Measurements from ENCODE around the gene DDIAS.

The DDIAS gene

GRCh38 chr11:82974851-82975250 is 73.3 kb downstream of the DDIAS start:
- no peak for DNase-seq

DNA sequence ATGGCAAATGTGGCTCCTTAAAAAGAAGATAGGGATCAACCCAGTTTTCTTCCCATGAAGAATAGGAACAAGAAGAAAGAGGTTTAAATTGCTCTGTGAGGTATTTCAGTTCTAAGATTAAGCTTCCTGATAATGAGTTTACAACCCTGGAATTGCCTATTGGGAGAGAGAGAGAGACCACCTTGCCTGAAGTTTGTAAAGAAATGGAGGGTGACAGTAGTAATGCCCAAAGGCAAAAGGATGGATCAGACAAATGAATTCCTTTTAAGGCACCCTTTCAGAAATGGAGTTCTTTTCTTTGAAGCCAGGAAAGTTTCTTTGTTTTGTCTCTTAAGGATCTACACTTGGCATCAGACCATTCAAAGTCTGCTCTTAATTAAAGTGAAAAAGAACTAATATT is 74.3 kb downstream of the DDIAS start:
- DNase-seq: no peak

DNA sequence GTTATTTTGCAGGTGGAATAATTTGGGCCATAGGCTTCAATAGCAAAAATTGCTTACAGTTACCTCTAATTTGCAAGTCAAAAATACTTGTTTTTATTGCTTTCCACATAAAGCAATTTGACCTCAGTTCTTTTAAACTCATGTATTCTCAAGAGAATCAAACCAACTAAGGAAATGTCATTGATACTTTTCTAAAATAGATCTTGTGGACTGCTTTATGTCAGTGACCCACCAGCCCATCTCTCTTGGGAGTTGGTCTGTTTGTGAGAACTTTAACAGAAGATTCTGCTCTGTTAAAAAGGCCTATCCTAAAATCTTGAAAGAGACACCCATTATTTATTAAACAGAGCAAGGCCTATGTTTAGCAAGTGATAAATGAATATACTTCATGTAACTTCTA is 75.2 kb downstream of the DDIAS start:
- DNase-seq: no peak

DNA sequence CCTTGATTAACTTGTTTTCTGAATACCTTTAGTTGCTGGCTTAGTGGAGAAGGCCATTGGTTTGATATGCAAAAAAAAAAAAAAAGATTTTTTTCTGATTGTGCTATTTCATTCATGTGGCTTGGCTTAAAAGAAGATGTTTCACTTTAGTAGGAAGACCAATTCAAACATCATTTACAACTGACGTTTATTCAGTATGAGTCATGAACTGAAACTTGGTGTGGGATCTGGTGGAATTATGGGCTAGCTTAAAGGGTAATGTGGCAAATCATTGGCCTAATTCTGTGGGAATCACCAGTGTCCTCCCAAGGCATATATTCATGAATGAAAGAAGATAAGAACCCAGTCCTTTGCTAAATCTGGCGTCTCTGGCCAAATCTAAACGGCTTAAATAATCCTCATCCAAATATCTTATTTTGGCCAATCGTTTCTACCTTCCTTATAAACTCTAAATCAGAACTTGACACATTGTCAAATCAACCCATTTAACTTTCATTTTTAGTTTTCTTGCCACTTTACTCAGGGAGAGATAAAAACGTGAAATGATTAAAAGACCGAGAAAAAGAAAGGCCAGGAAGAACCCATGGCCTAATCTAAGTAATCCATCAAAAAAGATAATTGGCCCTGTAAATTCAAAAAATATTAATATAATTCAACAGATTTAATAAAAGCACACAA is 77.0 kb downstream of the DDIAS start:
- DNase-seq: no peak

DNA sequence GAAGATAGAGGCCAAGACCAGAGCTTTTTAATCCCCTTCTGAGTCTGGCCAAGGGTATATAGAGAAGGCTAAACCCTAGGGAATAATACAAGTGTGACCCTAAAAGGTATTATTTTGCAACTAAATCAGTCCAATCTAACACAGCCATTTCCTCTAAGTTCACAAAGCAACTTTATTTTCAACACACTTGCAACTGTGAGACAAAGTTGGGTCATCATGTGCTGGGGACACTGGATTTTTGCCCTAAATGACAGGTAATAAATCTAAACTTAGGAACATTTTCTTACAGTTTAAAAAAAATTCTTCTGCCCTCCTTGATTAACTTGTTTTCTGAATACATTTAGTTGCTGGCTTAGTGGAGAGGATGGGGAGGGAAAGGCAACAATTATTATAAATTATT is 78.3 kb downstream of the DDIAS start:
- no peak for DNase-seq

DNA sequence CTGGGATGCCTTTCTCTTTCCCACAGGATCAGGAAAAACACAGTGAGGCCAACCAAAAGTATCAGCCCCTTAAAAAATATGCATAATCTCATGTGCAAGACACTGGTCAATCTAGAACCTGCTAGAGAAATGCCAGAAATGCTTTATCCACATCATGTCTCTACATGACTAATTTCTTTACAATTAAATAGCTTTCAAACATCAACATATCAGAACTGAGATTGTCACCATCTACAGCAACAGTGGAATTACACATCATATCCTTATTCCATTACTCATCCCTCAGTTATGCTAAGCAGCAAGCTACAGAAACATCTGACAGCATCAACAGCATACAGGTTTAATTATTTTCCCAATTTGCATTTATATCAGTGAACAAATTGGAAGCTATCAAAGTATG is 78.8 kb downstream of the DDIAS start:
- DNase-seq: no peak

GRCh38 chr11:82980947-82981346 is 79.4 kb downstream of the DDIAS start:
- DNase-seq: no peak

GRCh38 chr11:82981852-82982251 is 80.3 kb downstream of the DDIAS start:
- no peak for DNase-seq
